ENCODE measurements around the gene ABHD16A.

DNA sequence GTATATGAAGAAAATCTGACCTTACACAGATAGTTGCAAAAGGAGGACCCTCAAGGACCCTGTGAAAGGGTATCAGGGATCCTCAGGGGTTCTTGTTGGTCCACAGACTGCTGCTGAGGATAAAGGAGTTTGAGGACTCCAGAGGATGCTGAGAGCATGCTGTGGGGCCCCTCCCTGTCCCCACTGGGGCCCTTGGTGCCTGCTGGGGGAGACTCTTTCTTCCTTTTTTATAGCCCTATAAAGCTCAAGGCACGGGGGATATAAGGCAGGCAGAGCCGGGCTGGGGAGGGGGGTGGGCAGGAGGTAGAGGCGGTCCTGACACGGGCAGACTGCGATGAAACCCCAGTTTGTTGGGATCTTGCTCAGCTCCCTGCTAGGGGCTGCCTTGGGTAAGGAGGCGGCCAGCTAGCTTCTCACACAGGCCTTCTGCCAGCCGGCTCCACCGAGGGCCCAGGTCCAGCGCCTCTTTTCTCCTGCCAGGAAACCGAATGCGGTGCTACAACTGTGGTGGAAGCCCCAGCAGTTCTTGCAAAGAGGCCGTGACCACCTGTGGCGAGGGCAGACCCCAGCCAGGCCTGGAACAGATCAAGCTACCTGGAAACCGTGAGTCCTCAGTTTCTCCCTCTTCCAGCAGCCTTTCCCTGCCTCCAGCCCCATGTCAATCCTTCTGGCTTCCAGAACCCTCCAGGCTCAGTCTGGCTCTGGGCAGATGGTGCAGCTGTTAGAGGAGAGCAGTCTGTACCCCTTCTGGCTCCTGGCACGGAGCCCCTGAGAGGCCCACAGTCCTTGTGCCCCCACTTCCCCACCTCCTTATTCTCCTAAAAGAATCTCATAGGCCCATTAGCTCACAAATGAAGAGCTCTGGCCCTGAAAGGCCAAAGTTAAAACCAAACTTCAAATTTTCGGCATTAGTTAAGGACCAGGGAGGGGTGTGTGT is 12.2 kb upstream of the ABHD16A start, which contains the start of gene LY6G6D:
- TF ChIP-seq FOXK2 (IDR thresholded peaks at IDR 0.05) (no peak), L3MBTL2 (conservative IDR thresholded peaks at IDR 0.05) (no peak), FOXM1 (IDR thresholded peaks at IDR 0.05; ENCODE audit: borderline replicate concordance) (no peak), ARNT (IDR thresholded peaks at IDR 0.05) (no peak), ZNF384 (IDR thresholded peaks at IDR 0.05) (no peak), SUZ12 (IDR thresholded peaks at IDR 0.05) (no peak)

Data from HEK293T (cell line).